OCI-LY7 (cell line): Measurements from ENCODE around the gene TAF1C. TPM values are rescaled to one million over a fixed set of nuclear protein-coding genes. Genes with fewer than 3 reads are reported as not detected.
A peak's percentile ranks its signal among the peaks of the same experiment; 100 is the strongest.

ENCODE experiments used
- BruUV-seq: library from RNA; stranded (reverse); fragments of 400-500 nt; replicated peaks from 2 replicates; lab custom pipeline; 2021; lab: Mats Ljungman, UMichigan
- CTCF ChIA-PET: fragments of 300-600 bp; sonication (Branson Sonifier 250); formaldehyde crosslinking; loops from one replicate; lab custom pipeline; 2022; ENCODE audit warnings: antibody characterized with exemption; ENCODE audit not compliant: unreplicated experiment; lab: Charles Lee
- POLR2A ChIA-PET: fragments of 300-600 bp; sonication (Branson Sonifier 250); formaldehyde crosslinking; loops from one replicate; lab custom pipeline; 2022; ENCODE audit warnings: antibody characterized with exemption; lab: Charles Lee
- DNase-seq: peaks from one replicate; pipeline ENCODE4 v3.0.0-alpha.2; 2015; ENCODE audit warnings: low spot score
- H2AFZ ChIP-seq: fragments of 200-600 bp; sonication (generic), shearing (Covaris generic); 2 replicates; pipeline ENCODE4 v1.6.1; 2014; ENCODE audit warnings: mild to moderate bottlenecking, antibody characterized with exemption, low read length, moderate library complexity
- H3K27ac ChIP-seq: fragments of 200-600 bp; sonication (generic); 2 replicates; pipeline ENCODE4 v1.5.1; 2014; ENCODE audit warnings: mixed run types, low read depth, mild to moderate bottlenecking, moderate library complexity, low read length, inconsistent platforms; ENCODE audit not compliant: poor library complexity, severe bottlenecking
- H3K36me3 ChIP-seq: fragments of 200-600 bp; sonication (generic); 2 replicates; pipeline ENCODE4 v1.6.1; 2014; ENCODE audit warnings: mild to moderate bottlenecking, antibody characterized with exemption, low read length, moderate library complexity, mixed read lengths; ENCODE audit not compliant: insufficient read depth
- H3K4me1 ChIP-seq: fragments of 200-600 bp; sonication (generic); 2 replicates; pipeline ENCODE4 v1.5.1; 2014; ENCODE audit warnings: mild to moderate bottlenecking, low read length; ENCODE audit not compliant: insufficient read depth, poor library complexity, severe bottlenecking
- H3K4me2 ChIP-seq: fragments of 200-600 bp; sonication (generic); 2 replicates; pipeline ENCODE4 v1.6.1; 2014; ENCODE audit warnings: mild to moderate bottlenecking, low read length
- H3K4me3 ChIP-seq: fragments of 200-600 bp; sonication (generic); 2 replicates; pipeline ENCODE4 v1.5.1; 2014; ENCODE audit warnings: mild to moderate bottlenecking, low read depth, low read length; ENCODE audit not compliant: poor library complexity, severe bottlenecking
- H3K79me2 ChIP-seq: fragments of 200-600 bp; sonication (generic); 2 replicates; pipeline ENCODE4 v1.6.1; 2016; ENCODE audit warnings: low read depth, mild to moderate bottlenecking, low read length, moderate library complexity, mixed read lengths; ENCODE audit not compliant: insufficient read depth
- H3K9me2 ChIP-seq: fragments of 200-600 bp; sonication (generic); 2 replicates; pipeline ENCODE4 v1.6.1; 2016; ENCODE audit warnings: mild to moderate bottlenecking, low read length, mixed read lengths; ENCODE audit not compliant: insufficient read depth
- H3K9me3 ChIP-seq: fragments of 200-600 bp; sonication (generic); 2 replicates; pipeline ENCODE4 v1.6.1; 2014; ENCODE audit warnings: mild to moderate bottlenecking, mixed run types, low read length, mixed read lengths
- H4K20me1 ChIP-seq: fragments of 200-600 bp; sonication (generic); 2 replicates; pipeline ENCODE4 v1.6.1; 2014; ENCODE audit warnings: mild to moderate bottlenecking, antibody characterized with exemption, low read length, moderate library complexity, mixed read lengths; ENCODE audit not compliant: insufficient read depth
- EZH2phosphoT487 ChIP-seq: fragments of 200-600 bp; sonication (generic); IDR thresholded peaks from 2 replicates; pipeline ENCODE4 v1.6.1; 2018; ENCODE audit warnings: low read depth, borderline replicate concordance, mild to moderate bottlenecking, mixed run types, antibody characterized with exemption, low read length, moderate library complexity, mixed read lengths
- intact Hi-C: fragments of 100-400 bp; cut with micrococcal nuclease; formaldehyde crosslinking; loops from one replicate; pipeline ENCODE4 v1.10.0; 2022; ENCODE audit not compliant: unreplicated experiment
- total RNA-seq, 2 experiments: library from RNA; depleted of rRNA in 1 of 2; stranded (reverse); fragments of >200 nt in 1 of 2; shearing (Covaris generic) in 1 of 2; gene quantifications; 2 replicates each; pipeline ENCODE4 v1.2.3, GENCODE V29; 2014 to 2022
- TF ChIP-seq, protein P1 (sequence below): fragments of 200-600 bp; sonication (generic); conservative IDR thresholded peaks from 2 replicates; pipeline ENCODE4 v1.5.1; 2014; ENCODE audit warnings: mild to moderate bottlenecking, antibody characterized with exemption, low read length, moderate library complexity, mixed read lengths

Gene TAF1C
- total RNA-seq, 2 experiments from 2014 or later: 64.6 to 66.1 TPM

DNA sequence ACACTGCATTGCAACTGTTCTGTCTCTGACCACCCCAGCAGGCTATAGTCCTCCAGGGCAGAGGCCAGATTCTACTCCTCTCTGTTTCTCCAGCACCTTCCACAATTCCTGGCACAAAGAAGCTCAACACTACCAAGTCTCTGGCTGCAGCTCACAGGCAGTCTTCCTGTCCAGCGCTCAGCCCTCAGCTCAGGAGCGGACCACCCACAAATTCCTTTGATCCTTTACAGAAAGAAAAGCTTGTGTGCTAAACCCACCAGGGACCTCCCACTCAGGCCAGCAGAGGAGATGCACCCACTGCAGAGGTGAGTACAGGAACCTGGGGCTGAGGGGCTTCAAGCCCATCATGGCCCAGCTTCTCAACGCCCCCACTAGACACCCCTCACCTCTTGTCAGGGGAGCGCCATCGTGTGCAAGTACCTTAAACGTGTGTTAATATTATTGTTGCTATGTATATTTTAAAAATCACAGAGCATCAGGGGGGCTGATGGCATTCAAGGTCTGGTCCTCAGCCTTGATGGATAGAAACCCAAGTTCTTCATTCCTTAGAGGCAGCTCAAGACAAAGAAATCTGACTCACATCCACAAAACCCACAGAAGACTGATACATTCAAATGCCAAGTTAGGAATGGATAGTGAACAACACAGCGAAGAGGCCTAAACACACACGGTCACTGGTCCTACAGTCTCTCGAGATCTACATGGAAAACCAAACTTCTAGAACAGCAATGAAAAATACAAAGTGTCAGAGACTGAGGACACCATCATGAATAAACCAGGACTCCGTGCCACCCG is 50.3 kb downstream of the TAF1C start:
- TF ChIP-seq, protein P1, sequence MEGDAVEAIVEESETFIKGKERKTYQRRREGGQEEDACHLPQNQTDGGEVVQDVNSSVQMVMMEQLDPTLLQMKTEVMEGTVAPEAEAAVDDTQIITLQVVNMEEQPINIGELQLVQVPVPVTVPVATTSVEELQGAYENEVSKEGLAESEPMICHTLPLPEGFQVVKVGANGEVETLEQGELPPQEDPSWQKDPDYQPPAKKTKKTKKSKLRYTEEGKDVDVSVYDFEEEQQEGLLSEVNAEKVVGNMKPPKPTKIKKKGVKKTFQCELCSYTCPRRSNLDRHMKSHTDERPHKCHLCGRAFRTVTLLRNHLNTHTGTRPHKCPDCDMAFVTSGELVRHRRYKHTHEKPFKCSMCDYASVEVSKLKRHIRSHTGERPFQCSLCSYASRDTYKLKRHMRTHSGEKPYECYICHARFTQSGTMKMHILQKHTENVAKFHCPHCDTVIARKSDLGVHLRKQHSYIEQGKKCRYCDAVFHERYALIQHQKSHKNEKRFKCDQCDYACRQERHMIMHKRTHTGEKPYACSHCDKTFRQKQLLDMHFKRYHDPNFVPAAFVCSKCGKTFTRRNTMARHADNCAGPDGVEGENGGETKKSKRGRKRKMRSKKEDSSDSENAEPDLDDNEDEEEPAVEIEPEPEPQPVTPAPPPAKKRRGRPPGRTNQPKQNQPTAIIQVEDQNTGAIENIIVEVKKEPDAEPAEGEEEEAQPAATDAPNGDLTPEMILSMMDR: no peak
- TF ChIP-seq EZH2phosphoT487: no peak
- ChIA-PET CTCF (no interaction called here), POLR2A (interaction anchor here (0.6 to 1.0 kb wide), 2 partner anchors 19 to 404 kb away, joined by 3 to 4 read pairs; partner anchors contain the start of gene MBTPS1)
- H3K4me1 ChIP-seq: peaks cover 22% of the 10 kb centered on the region
- no peak overlapping the region for H3K27ac ChIP-seq
- no peaks in the 10 kb centered on the region for H3K9me3 ChIP-seq
- BruUV-seq: no TSS peak
- H3K36me3 ChIP-seq: peaks cover 8% of the 10 kb centered on the region; the same call in 1 of the 2 replicates
- no peaks in the 10 kb centered on the region for H4K20me1 ChIP-seq
- no peaks in the 10 kb centered on the region; the same call in 1 of the 2 replicates for H3K79me2 ChIP-seq
- no peak for DNase-seq
- intact Hi-C loops: no loop called here
- H3K4me3 ChIP-seq: no peak overlapping the region
- no peak overlapping the region for H2AFZ ChIP-seq
- H3K4me2 ChIP-seq: no peak overlapping the region
- no peaks in the 10 kb centered on the region for H3K9me2 ChIP-seq

DNA sequence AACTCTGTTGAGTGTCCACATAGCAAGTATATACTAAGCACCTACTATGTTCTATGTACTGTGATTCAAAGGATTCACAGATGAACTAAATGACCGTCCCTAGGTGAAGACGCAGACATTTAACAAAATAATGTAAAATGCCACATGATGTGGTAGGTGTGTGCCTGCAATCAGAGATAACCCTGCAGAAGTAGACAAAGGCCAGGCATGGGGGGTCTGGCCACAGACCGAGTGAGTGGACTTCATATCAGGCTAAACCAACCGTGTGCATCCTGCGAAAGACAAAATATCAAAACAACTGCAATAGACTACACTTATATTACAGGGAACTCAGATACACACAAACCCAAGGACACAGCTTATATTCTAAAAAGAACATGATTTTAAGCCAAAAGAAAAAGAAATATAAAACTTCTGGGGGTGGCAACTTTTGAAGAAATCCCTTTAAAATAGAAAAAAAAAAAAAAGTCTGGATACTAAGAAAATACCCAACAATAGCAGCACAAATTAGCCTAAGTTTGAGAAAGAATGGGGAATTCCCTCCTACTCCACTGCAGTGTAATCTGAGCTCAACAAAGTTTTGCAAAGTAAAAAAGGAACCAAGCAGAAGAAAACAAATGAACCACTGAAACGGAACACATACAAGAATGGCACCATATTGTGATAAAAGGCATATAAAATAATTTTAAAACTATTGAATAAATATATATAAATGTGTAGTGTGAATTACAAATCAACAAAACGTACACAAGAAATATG is 54.2 kb downstream of the TAF1C start:
- H4K20me1 ChIP-seq: no peaks in the 10 kb centered on the region
- H3K9me3 ChIP-seq: no peaks in the 10 kb centered on the region
- H3K4me2 ChIP-seq: peak overlapping the region; percentile 31; the same call in 1 of the 2 replicates
- H3K9me2 ChIP-seq: no peaks in the 10 kb centered on the region
- POLR2A ChIA-PET: interaction anchor here (0.6 to 2.8 kb wide), 7 partner anchors 9 to 154 kb away, joined by 3 to 9 read pairs (median 6); partner anchors contain the start of gene MBTPS1
- peaks cover 31% of the 10 kb centered on the region; the same call in 1 of the 2 replicates for H3K36me3 ChIP-seq
- H3K79me2 ChIP-seq: no peaks in the 10 kb centered on the region
- intact Hi-C loops: no loop called here
- CTCF ChIA-PET: interaction anchor here (1.0 to 1.3 kb wide), 2 partner anchors 9 to 119 kb away, joined by 3 to 4 read pairs; no protein-coding TSS in a partner anchor
- H2AFZ ChIP-seq: no peak overlapping the region
- no peak for DNase-seq
- no peak overlapping the region for H3K27ac ChIP-seq
- TF ChIP-seq EZH2phosphoT487: no peak
- TF ChIP-seq, protein P1: no peak
- BruUV-seq: no TSS peak
- H3K4me3 ChIP-seq: no peak overlapping the region
- H3K4me1 ChIP-seq: peaks cover 16% of the 10 kb centered on the region
